Smooth muscle cell (in vitro differentiated cells): Measurements from ENCODE around the gene LRCH3. TPM values are rescaled to one million over a fixed set of nuclear protein-coding genes. Genes with fewer than 3 reads are reported as not detected.

Source experiments
- DNase-seq: peaks from one replicate; lab custom pipeline; 2025; ENCODE audit not compliant: unreplicated experiment; lab: John Stamatoyannopoulos, UW
- H2AFZ ChIP-seq: fragments of 200-600 bp; sonication (generic); 2 replicates; pipeline ENCODE4 v1.6.0; 2016; ENCODE audit warnings: antibody characterized with exemption, low read depth, mild to moderate bottlenecking
- H3F3A ChIP-seq: fragments of 200-600 bp; sonication (generic); 2 replicates; pipeline ENCODE4 v1.6.0; 2017; ENCODE audit warnings: antibody characterized with exemption, low read depth
- H3K27ac ChIP-seq: fragments of 200-600 bp; sonication (generic); 2 replicates; pipeline ENCODE4 v1.5.1; 2016; ENCODE audit warnings: low read depth, mild to moderate bottlenecking
- H3K27me3 ChIP-seq: fragments of 200-600 bp; sonication (generic); 2 replicates; pipeline ENCODE4 v1.6.1; 2016; ENCODE audit warnings: low read depth, mild to moderate bottlenecking
- H3K36me3 ChIP-seq: fragments of 200-600 bp; sonication (generic); 2 replicates; pipeline ENCODE4 v1.5.1; 2016; ENCODE audit warnings: low read depth
- H3K4me1 ChIP-seq: fragments of 200-600 bp; sonication (generic); 2 replicates; pipeline ENCODE4 v1.5.1; 2016; ENCODE audit warnings: low read depth
- H3K4me2 ChIP-seq: fragments of 200-600 bp; sonication (generic); 2 replicates; pipeline ENCODE4 v1.6.0; 2016; ENCODE audit warnings: mild to moderate bottlenecking
- H3K4me3 ChIP-seq: fragments of 200-600 bp; sonication (generic); 2 replicates; pipeline ENCODE4 v1.5.1; 2016; ENCODE audit warnings: mild to moderate bottlenecking
- H3K79me2 ChIP-seq: fragments of 200-600 bp; sonication (generic); 2 replicates; pipeline ENCODE4 v1.6.0; 2016; ENCODE audit warnings: low read depth, mild to moderate bottlenecking
- H3K9ac ChIP-seq: fragments of 200-600 bp; sonication (generic); 2 replicates; pipeline ENCODE4 v1.6.0; 2016; ENCODE audit warnings: low read depth
- H3K9me3 ChIP-seq: fragments of 200-600 bp; sonication (generic); replicated peaks from 2 replicates; pipeline ENCODE4 v1.5.1; 2016; ENCODE audit warnings: low read depth
- H4K20me1 ChIP-seq: fragments of 200-600 bp; sonication (generic); 2 replicates; pipeline ENCODE4 v1.6.0; 2016; ENCODE audit warnings: low read depth
- CTCF ChIP-seq: fragments of 200-600 bp; sonication (generic); IDR thresholded peaks from 2 replicates; pipeline ENCODE4 v1.5.1; 2017; ENCODE audit warnings: borderline replicate concordance, mild to moderate bottlenecking, antibody characterized with exemption; ENCODE audit not compliant: insufficient read depth, poor library complexity, severe bottlenecking
- WGBS: methylation state at CpG from one replicate; pipeline ENCODE4 v1.1.7; 2016; ENCODE audit warnings: low lambda C conversion rate; 5-methylcytosine and 5-hydroxymethylcytosine counted together
- polyA plus RNA-seq: library from polyadenylated mRNA; unstranded; fragments of >200 nt; fragmentation: Nextera tagmentation; extraction: Ambion mirVana; gene quantifications from 2 replicates; pipeline ENCODE4 v1.2.1, GENCODE V29; 2016
- total RNA-seq: library from RNA; depleted of rRNA; stranded (reverse); fragments of >200 nt; gene quantifications from 2 replicates; pipeline ENCODE4 v1.2.3, GENCODE V29; 2014

LRCH3 gene
- total and polyA plus RNA-seq, 2 experiments from 2014 or later = 15.6 to 31.7 TPM

DNA sequence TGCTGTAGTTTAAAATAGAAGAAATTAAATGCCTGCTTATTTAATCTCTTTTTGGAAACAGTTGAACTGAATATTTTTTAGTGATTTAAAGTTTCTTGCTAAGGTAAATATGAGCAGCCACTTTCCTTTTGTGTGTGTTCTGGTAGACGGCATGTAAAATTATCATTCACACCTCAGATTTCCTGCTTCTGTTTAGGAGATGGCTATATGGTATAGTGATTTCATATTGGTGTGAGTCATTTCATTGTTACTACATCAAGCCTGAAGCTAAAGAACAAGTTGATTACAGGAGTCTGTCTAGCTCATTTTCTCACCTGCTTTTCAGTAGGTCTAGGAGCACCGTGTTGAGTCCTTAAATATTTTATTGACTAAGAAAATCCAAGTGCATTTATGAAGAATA, 2.2 kb downstream of the LRCH3 start:
- Histone ChIP-seq H2AFZ (no peak overlapping the region), H3K27me3 (no peaks in the 10 kb centered on the region), H3K4me3 (peak overlapping the region; percentile 98), H3K79me2 (peaks cover 72% of the 10 kb centered on the region), H3K27ac (peak overlapping the region; percentile 33), H3K36me3 (no peaks in the 10 kb centered on the region), H3K9ac (no peak overlapping the region), H4K20me1 (peaks cover 57% of the 10 kb centered on the region), H3K4me2 (peak overlapping the region; percentile 87), H3F3A (peaks cover 19% of the 10 kb centered on the region), H3K4me1 (peaks cover 7% of the 10 kb centered on the region), H3K9me3 (no peaks in the 10 kb centered on the region)
- TF ChIP-seq CTCF = no peak
- WGBS = 56% methylated on average over 2 of the region's 2 CpGs
- no peak for DNase-seq

- peaks cover 66% of the 10 kb centered on the region for H4K20me1 ChIP-seq
- WGBS = 97% methylated on average over 1 of the region's 1 CpG
These were observed 3.1 kb downstream of the LRCH3 start for GRCh38 chr3:197794115-197794514.

GRCh38 chr3:197795200-197795599, 4.1 kb downstream of the LRCH3 start:
- Histone ChIP-seq H3K4me2 (no peak overlapping the region), H3K27ac (no peak overlapping the region), H2AFZ (no peak overlapping the region), H3K79me2 (peaks cover 91% of the 10 kb centered on the region), H3K27me3 (no peaks in the 10 kb centered on the region), H4K20me1 (peaks cover 77% of the 10 kb centered on the region), H3K4me3 (no peak overlapping the region), H3K4me1 (peaks cover 7% of the 10 kb centered on the region), H3K9ac (no peak overlapping the region), H3K9me3 (no peaks in the 10 kb centered on the region), H3F3A (peaks cover 3% of the 10 kb centered on the region), H3K36me3 (no peaks in the 10 kb centered on the region)
- no peak for DNase-seq
- TF ChIP-seq CTCF = no peak
- 100% methylated on average over 1 of the region's 1 CpG for WGBS

More at GRCh38 chr3:197794115-197794514, 3.1 kb downstream of the LRCH3 start:
- H3K27ac ChIP-seq = no peak overlapping the region
- H3K27me3 ChIP-seq = no peaks in the 10 kb centered on the region
- H3K4me3 ChIP-seq = no peak overlapping the region
- no peak for TF ChIP-seq CTCF
- H3K36me3 ChIP-seq = no peaks in the 10 kb centered on the region
- no peak for DNase-seq
- H3K9me3 ChIP-seq = no peaks in the 10 kb centered on the region
- H2AFZ ChIP-seq = no peak overlapping the region
- H3K79me2 ChIP-seq = peaks cover 80% of the 10 kb centered on the region
- H3K9ac ChIP-seq = no peak overlapping the region
- peaks cover 7% of the 10 kb centered on the region for H3K4me1 ChIP-seq
- H3K4me2 ChIP-seq = no peak overlapping the region
- H3F3A ChIP-seq = peaks cover 12% of the 10 kb centered on the region

- WGBS = 71% methylated on average over 4 of the region's 4 CpGs
- H3K4me1 ChIP-seq = peaks cover 7% of the 10 kb centered on the region
- no peak for TF ChIP-seq CTCF
- no peak overlapping the region for H3K27ac ChIP-seq
- H3K9ac ChIP-seq = no peak overlapping the region
- H3K79me2 ChIP-seq = peaks cover 100% of the 10 kb centered on the region
- no peak for DNase-seq
- no peaks in the 10 kb centered on the region for H3K9me3 ChIP-seq
- no peak overlapping the region for H3K4me2 ChIP-seq
- H3K4me3 ChIP-seq = no peak overlapping the region
- H3F3A ChIP-seq = no peaks in the 10 kb centered on the region
- H2AFZ ChIP-seq = no peak overlapping the region
- H3K36me3 ChIP-seq = no peaks in the 10 kb centered on the region
- H4K20me1 ChIP-seq = peaks cover 86% of the 10 kb centered on the region
- H3K27me3 ChIP-seq = no peaks in the 10 kb centered on the region
These were observed 5.0 kb downstream of the LRCH3 start for GRCh38 chr3:197796087-197796486.
